Psoas muscle (tissue), 8 donors: Measurements from ENCODE around the gene LYL1. TPM values are rescaled to one million over a fixed set of nuclear protein-coding genes. Genes with fewer than 3 reads are reported as not detected.

ENCODE experiments used
- ATAC-seq, 4 donors: fragments of 200-7000 bp; cut with Tn5 transposase; one replicate each; pipeline ENCODE4 v1.9.1; 2020; ENCODE audit warnings: moderate library complexity in 3 of 4, mild to moderate bottlenecking in 2 of 4
- DNase-seq, 2 donors: peaks; one replicate each; pipeline ENCODE4 v3.0.0-alpha.2; 2020
- H3K27ac ChIP-seq: fragments of 200-600 bp; one replicate; pipeline ENCODE4 v1.8.0; 2022
- H3K27me3 ChIP-seq, 3 donors: fragments of 200-600 bp in 1 of 3; one replicate each; pipeline versions ENCODE4 v1.6.1 to v1.8.0; 2013 to 2022; ENCODE audit warnings: low read length in 2 of 3, mild to moderate bottlenecking in 2 of 3, moderate library complexity in 1 of 3; ENCODE audit not compliant: insufficient read depth in 3 of 3
- H3K36me3 ChIP-seq, 2 donors: fragments of 200-600 bp in 1 of 2; one replicate each; pipeline versions ENCODE4 v1.6.1 to v1.8.0; 2013 to 2022; ENCODE audit warnings: low read depth in 1 of 2, mild to moderate bottlenecking in 1 of 2, moderate library complexity in 1 of 2; ENCODE audit not compliant: insufficient read depth in 1 of 2
- H3K4me1 ChIP-seq: fragments of 200-600 bp; one replicate; pipeline ENCODE4 v1.8.0; 2022
- H3K4me3 ChIP-seq: fragments of 200-600 bp; one replicate; pipeline ENCODE4 v1.8.0; 2022; ENCODE audit warnings: mild to moderate bottlenecking
- H3K9me3 ChIP-seq: fragments of 200-600 bp; one replicate; pipeline ENCODE4 v1.8.0; 2022
- CTCF ChIP-seq: fragments of 200-600 bp; IDR thresholded peaks from one replicate; pipeline ENCODE4 v1.8.0; 2022; ENCODE audit warnings: antibody characterized with exemption
- WGBS, 3 donors: extraction: QIAGEN DNeasy Blood & Tissue Kit; methylation state at CpG; one replicate each; pipeline versions ENCODE4 v1.1.6 to v1.1.7; 2013; 5-methylcytosine and 5-hydroxymethylcytosine counted together
- intact Hi-C, 2 donors: fragments of 100-400 bp; cut with DNase I; formaldehyde crosslinking; loops; one replicate each; pipeline versions ENCODE4 v1.11.0 to v1.14.2; 2022
- polyA plus RNA-seq, 3 donors: library from polyadenylated mRNA; stranded (reverse); fragments of 200-250 nt; gene quantifications; one replicate each; pipeline ENCODE4 v1.2.3, GENCODE V29; 2013
- total RNA-seq, 4 donors: library from RNA; stranded (reverse); fragmentation: NEBNext Ultra II Directional in 2 of 4; extraction: Animal tissue kit (Norgen Biotek cat#: 25700) in 2 of 4; gene quantifications; one replicate each; pipeline versions ENCODE4 v1.2.1 to v1.2.4, GENCODE V29; 2021 to 2023
- donor health status: healthy with polysubstance abuse.
- donor health status: DM: no; HTN: no; CAD: no; lungs with moderate emphysema.
- donor health status: Bipolar disorder and iron deficiency.
- donor health status: healthy.
- donor health status: DM: yes; HTN: yes; CAD: no.
- donor health status: DM: no; HTN: no; CAD: no.
- donor health status: DM: no; HTN: no; CAD: no.
- donor health status: DM: yes; HTN: yes; CAD: no.

Gene LYL1
- total and polyA plus RNA-seq, 7 donors, result 1.1 to 4.6 (median 2.7) TPM

GRCh38 chr19:13139633-13140311, 37.1 kb upstream of the LYL1 start:
- no peak for ATAC-seq
- Histone ChIP-seq H3K4me3 (no peak overlapping the region), H3K4me1 (peaks cover 4% of the 10 kb centered on the region), H3K27ac (no peak overlapping the region), H3K36me3 (peaks cover 0 to 64% of the 10 kb centered on the region in 2 donors), H3K9me3 (no peaks in the 10 kb centered on the region), H3K27me3 (no peaks in the 10 kb centered on the region)
- TF ChIP-seq CTCF, result no peak
- WGBS, 3 donors, result 71 to 79% (median 75%) methylated on average over 11 of the region's 11 CpGs
- intact Hi-C loops, result no loop called here
- DNase-seq, result no peak

GRCh38 chr19:13138916-13139198, 36.2 kb upstream of the LYL1 start:
- no peak for ATAC-seq
- TF ChIP-seq CTCF, result no peak
- peaks cover 4% of the 10 kb centered on the region for H3K4me1 ChIP-seq
- H3K36me3 ChIP-seq, result peaks cover 0 to 55% of the 10 kb centered on the region in 2 donors
- no peaks in the 10 kb centered on the region for H3K9me3 ChIP-seq
- no peak for DNase-seq
- no peak overlapping the region for H3K4me3 ChIP-seq
- 79 to 88% (median 81%) methylated on average over 10 of the region's 10 CpGs for WGBS, 3 donors
- no peaks in the 10 kb centered on the region for H3K27me3 ChIP-seq
- H3K27ac ChIP-seq, result no peak overlapping the region
- intact Hi-C loops, result no loop called here

GRCh38 chr19:13138171-13138915, 35.7 kb upstream of the LYL1 start:
- Histone ChIP-seq H3K27ac (no peak overlapping the region), H3K4me3 (no peak overlapping the region), H3K27me3 (no peaks in the 10 kb centered on the region), H3K36me3 (peaks cover 0 to 52% of the 10 kb centered on the region in 2 donors), H3K4me1 (peaks cover 4% of the 10 kb centered on the region), H3K9me3 (no peaks in the 10 kb centered on the region)
- WGBS, 3 donors, result 86 to 91% (median 89%) methylated on average over 39 to 40 of the region's 40 CpGs
- DNase-seq (no peak), ATAC-seq (no peak)
- no peak for TF ChIP-seq CTCF
- intact Hi-C loops, result no loop called here

- Histone ChIP-seq H3K27me3 (no peaks in the 10 kb centered on the region), H3K36me3 (peaks cover 0 to 44% of the 10 kb centered on the region in 2 donors), H3K4me3 (no peak overlapping the region), H3K4me1 (no peaks in the 10 kb centered on the region), H3K9me3 (no peaks in the 10 kb centered on the region), H3K27ac (no peak overlapping the region)
- ATAC-seq, result no peak
- intact Hi-C loops, result no loop called here
- 89 to 92% (median 91%) methylated on average over 28 of the region's 28 CpGs for WGBS, 3 donors
- TF ChIP-seq CTCF, result no peak
- no peak for DNase-seq
Measured at GRCh38 chr19:13137290-13137794, 34.7 kb upstream of the LYL1 start.
